Fibroblast of lung (primary cell): Measurements from ENCODE around the gene MFSD11. TPM values are rescaled to one million over a fixed set of nuclear protein-coding genes. Genes with fewer than 3 reads are reported as not detected.

Source experiments
- DNase-seq, 2 donors: peaks; one replicate each; pipeline versions ENCODE4 v3.0.0 to v3.0.0-alpha.2; 2010; ENCODE audit warnings: low read depth in 2 of 2
- H2AFZ ChIP-seq: 2 replicates; pipeline ENCODE4 v1.5.1; 2012; ENCODE audit warnings: low read length, control low read depth, inconsistent platforms
- H3K27ac ChIP-seq: 2 replicates; pipeline ENCODE4 v1.5.1; 2011; ENCODE audit warnings: low read length, control low read depth; ENCODE audit not compliant: insufficient read depth
- H3K27me3 ChIP-seq: 2 replicates; pipeline ENCODE4 v1.5.1; 2011; ENCODE audit warnings: mild to moderate bottlenecking, low read length; ENCODE audit not compliant: control insufficient read depth, insufficient read depth
- H3K36me3 ChIP-seq: 2 replicates; pipeline ENCODE4 v1.5.1; 2011; ENCODE audit warnings: low read length; ENCODE audit not compliant: control insufficient read depth, insufficient read depth
- H3K4me1 ChIP-seq: 2 replicates; pipeline ENCODE4 v1.5.1; 2011; ENCODE audit warnings: low read length; ENCODE audit not compliant: control insufficient read depth, insufficient read depth; ENCODE audit errors: extremely low read depth
- H3K4me2 ChIP-seq: 2 replicates; pipeline ENCODE4 v1.5.1; 2011; ENCODE audit warnings: low read length, control low read depth; ENCODE audit not compliant: insufficient read depth; ENCODE audit errors: extremely low read depth
- H3K4me3 ChIP-seq, 4 experiments: fragments of 200-600 bp in 1 of 4; sonication (generic) in 1 of 4; replicated peaks in 1 of 4; 2 replicates each; pipeline ENCODE4 v1.5.1; 2011 to 2016; ENCODE audit warnings: low read length in 4 of 4, low read depth in 3 of 4, mild to moderate bottlenecking in 3 of 4, control low read depth in 2 of 4, inconsistent platforms in 1 of 4, mixed read lengths in 1 of 4; ENCODE audit not compliant: insufficient read depth in 1 of 4; ENCODE audit errors: control extremely low read depth in 1 of 4
- H3K79me2 ChIP-seq: 2 replicates; pipeline ENCODE4 v1.5.1; 2012; ENCODE audit warnings: mild to moderate bottlenecking, low read length, inconsistent platforms; ENCODE audit not compliant: control insufficient read depth, insufficient read depth
- H3K9ac ChIP-seq: 2 replicates; pipeline ENCODE4 v1.5.1; 2011; ENCODE audit warnings: mild to moderate bottlenecking, low read length, control low read depth; ENCODE audit not compliant: insufficient read depth
- H3K9me3 ChIP-seq: 2 replicates; pipeline ENCODE4 v1.5.1; 2012; ENCODE audit warnings: low read depth, low read length; ENCODE audit not compliant: control insufficient read depth, insufficient read depth
- H4K20me1 ChIP-seq: 2 replicates; pipeline ENCODE4 v1.5.1; 2011; ENCODE audit warnings: low read length; ENCODE audit not compliant: control insufficient read depth, insufficient read depth; ENCODE audit errors: extremely low read depth
- CTCF ChIP-seq, 2 donors: IDR thresholded peaks in 1 of 2; conservative IDR thresholded peaks in 1 of 2; 1 replicate in 1 of 2; 2 replicates in 1 of 2; pipeline ENCODE4 v1.5.1; 2011 to 2012; ENCODE audit warnings: low read length in 2 of 2, control low read depth in 1 of 2, inconsistent platforms in 1 of 2, low read depth in 1 of 2, mild to moderate bottlenecking in 1 of 2
- EZH2 ChIP-seq: IDR thresholded peaks from 2 replicates; pipeline ENCODE4 v1.5.1; 2012; ENCODE audit warnings: low read length, control low read depth, mild to moderate bottlenecking; ENCODE audit errors: missing control alignments
- polyA plus RNA-seq, 2 donors: library from polyadenylated mRNA; depleted of rRNA in 1 of 2; stranded (reverse) in 1 of 2; unstranded in 1 of 2; fragments of >200 nt; gene quantifications; 2 replicates each; pipeline ENCODE4 v1.2.1, GENCODE V29; 2011 to 2012; ENCODE audit warnings: missing spikeins in 1 of 2
- total RNA-seq: library from RNA; depleted of rRNA; stranded (reverse); fragments of >200 nt; gene quantifications from 2 replicates; pipeline ENCODE4 v1.2.1, GENCODE V29; 2014

MFSD11 gene
- total and polyA plus RNA-seq, 2 donors (not counting 1 experiment from before 2014, with no cell fraction given): 22.4 to 31.4 TPM

DNA sequence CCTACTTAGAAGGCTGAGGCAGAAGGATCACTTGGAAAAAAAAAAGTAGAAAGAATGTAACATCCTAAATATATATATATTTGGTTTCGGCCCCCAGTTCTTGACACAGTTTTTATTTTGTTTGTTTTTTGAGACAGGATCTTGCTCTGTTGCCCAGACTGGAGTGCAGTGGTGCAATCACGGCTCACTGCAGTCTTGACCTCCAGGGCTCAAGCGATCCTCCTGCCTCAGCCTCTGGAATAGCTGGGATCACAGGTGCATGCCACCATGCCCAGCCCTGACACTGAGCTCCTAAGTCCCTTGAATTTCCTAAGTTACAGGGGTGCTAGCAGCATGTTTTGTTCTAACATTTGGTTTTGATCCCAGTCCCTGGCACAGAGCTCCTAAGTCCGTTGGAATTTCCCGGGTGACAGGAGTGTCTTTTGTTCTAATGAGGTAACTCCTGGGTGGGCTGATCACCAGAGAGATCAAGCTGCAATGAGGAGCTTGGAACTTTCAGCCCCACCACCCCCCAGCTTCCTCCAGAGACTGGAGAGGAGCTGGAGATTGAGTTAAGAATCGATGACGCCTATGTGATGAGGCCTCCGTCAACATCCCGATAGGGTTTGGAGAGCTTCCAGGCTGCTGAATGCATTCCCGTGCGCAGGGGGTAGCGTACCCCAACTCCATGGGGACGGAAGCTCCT, 47.2 kb upstream of the MFSD11 start:
- no peaks in the 10 kb centered on the region for H4K20me1 ChIP-seq
- no peak overlapping the region for H3K27ac ChIP-seq
- no peaks in the 10 kb centered on the region for H3K9me3 ChIP-seq
- H3K4me3 ChIP-seq: no peak overlapping the region
- peaks cover 27% of the 10 kb centered on the region for H3K79me2 ChIP-seq
- no peak for DNase-seq
- H3K4me2 ChIP-seq: no peak overlapping the region
- H3K27me3 ChIP-seq: no peaks in the 10 kb centered on the region
- peaks cover 4% of the 10 kb centered on the region for H3K36me3 ChIP-seq
- no peak overlapping the region for H2AFZ ChIP-seq
- no peak overlapping the region for H3K9ac ChIP-seq
- H3K4me1 ChIP-seq: peaks cover 16% of the 10 kb centered on the region
- TF ChIP-seq CTCF (conservative IDR thresholded peaks at IDR 0.05 in 1 of 2, IDR thresholded peaks at IDR 0.05 in 1 of 2; ENCODE audit: low read depth in 1 of 2, low read length in 2 of 2) (no peak), EZH2 (no peak)

- H3K9me3 ChIP-seq: no peaks in the 10 kb centered on the region
- H3K27me3 ChIP-seq: no peaks in the 10 kb centered on the region
- peaks cover 4% of the 10 kb centered on the region for H3K36me3 ChIP-seq
- H3K4me1 ChIP-seq: peaks cover 16% of the 10 kb centered on the region
- H3K4me3 ChIP-seq: no peak overlapping the region
- no peak for DNase-seq
- no peak overlapping the region for H3K27ac ChIP-seq
- TF ChIP-seq EZH2: no peak
- no peak for TF ChIP-seq CTCF (conservative IDR thresholded peaks at IDR 0.05 in 1 of 2, IDR thresholded peaks at IDR 0.05 in 1 of 2; ENCODE audit: low read depth in 1 of 2, low read length in 2 of 2)
- H2AFZ ChIP-seq: no peak overlapping the region
- no peak overlapping the region for H3K9ac ChIP-seq
- H3K79me2 ChIP-seq: peaks cover 32% of the 10 kb centered on the region
- no peaks in the 10 kb centered on the region for H4K20me1 ChIP-seq
- H3K4me2 ChIP-seq: no peak overlapping the region
Observed at GRCh38 chr17:76691379-76692191, 46.3 kb upstream of the MFSD11 start.

GRCh38 chr17:76695059-76695831, 42.7 kb upstream of the MFSD11 start:
- Histone ChIP-seq H3K36me3 (no peaks in the 10 kb centered on the region), H4K20me1 (no peaks in the 10 kb centered on the region), H3K4me3 (no peak overlapping the region), H3K27ac (no peak overlapping the region), H3K27me3 (no peaks in the 10 kb centered on the region), H3K79me2 (peaks cover 57% of the 10 kb centered on the region), H3K9ac (no peak overlapping the region), H3K9me3 (no peaks in the 10 kb centered on the region), H3K4me1 (peaks cover 12% of the 10 kb centered on the region), H2AFZ (no peak overlapping the region), H3K4me2 (no peak overlapping the region)
- TF ChIP-seq CTCF (conservative IDR thresholded peaks at IDR 0.05 in 1 of 2, IDR thresholded peaks at IDR 0.05 in 1 of 2; ENCODE audit: low read depth in 1 of 2, low read length in 2 of 2) (no peak), EZH2 (no peak)
- DNase-seq: no peak
